Left hindlimb (tissue), 1 donor: ENCODE results near the gene ZIM2.

Source experiments
- DNase-seq: peaks from one replicate; pipeline ENCODE4 v3.0.0-alpha.2; 2018

Gene ZIM2

DNA sequence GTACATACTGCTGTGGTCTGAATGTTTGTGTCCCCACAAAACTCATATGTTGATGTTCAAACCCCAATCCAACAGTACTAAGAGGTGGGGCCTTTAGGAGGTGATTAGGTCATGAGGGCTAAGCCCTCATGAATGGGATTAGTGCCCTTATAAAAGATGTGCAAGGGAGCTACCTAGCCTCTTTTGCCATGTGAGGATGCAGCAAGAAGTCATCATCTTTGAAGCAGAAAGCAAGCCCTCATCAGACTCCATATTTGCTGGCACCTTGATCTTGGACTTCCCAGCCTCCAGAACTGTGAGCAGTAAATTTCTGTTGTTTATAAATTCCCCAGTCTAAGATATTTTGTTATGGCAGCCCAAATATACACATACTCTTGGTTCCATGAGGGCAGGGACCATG, 33.9 kb downstream of the ZIM2 start:
- no peak for DNase-seq

GRCh38 chr19:56778351-56778750, 62.2 kb downstream of the ZIM2 start:
- no peak for DNase-seq

- DNase-seq: no peak
These were observed 70.9 kb downstream of the ZIM2 start for GRCh38 chr19:56769650-56770049.

- peak; percentile 82 for DNase-seq
These were observed 75.4 kb downstream of the ZIM2 start for GRCh38 chr19:56765137-56765536.

DNA sequence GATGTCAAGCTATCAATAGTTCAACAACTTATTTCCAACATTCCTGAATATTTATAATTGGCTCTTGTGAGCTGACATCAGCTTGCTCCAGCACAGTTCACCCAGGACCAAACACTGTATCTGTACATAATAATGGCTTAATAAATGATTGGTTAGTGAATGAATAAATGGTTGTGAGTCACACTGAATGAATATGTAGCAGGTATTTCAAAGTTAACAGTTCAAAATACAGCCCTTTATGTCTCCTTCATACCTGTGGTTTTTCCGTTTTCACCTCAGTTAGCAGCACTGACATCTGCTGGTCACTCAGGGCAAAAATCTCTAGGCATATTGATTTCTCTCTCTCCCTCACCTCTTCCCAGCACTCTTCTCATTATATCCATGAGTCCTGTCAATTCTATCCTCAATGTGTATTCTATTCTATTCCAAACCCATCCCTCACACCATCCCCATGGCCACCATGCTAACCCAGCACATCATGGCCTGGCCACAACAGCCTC, 76.3 kb downstream of the ZIM2 start:
- DNase-seq: no peak

DNA sequence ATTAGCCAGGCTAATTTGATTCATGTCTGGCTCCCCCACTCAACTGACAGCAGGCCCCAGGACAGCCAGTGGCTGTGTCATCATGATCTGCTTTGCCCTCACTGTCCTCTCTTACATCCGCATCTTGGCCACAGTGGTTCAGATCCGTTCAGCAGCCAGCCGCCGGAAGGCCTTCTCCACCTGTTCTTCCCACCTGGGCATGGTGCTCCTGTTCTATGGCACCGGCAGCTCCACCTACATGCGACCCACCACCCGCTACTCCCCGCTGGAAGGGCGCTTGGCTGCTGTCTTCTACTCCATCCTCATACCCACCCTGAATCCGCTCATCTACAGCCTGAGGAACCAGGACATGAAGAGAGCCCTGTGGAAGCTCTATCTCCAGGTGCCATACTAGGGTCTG, 79.7 kb downstream of the ZIM2 start:
- no peak for DNase-seq

- no peak for DNase-seq
These were observed 81.0 kb downstream of the ZIM2 start for GRCh38 chr19:56759531-56759930.

DNA sequence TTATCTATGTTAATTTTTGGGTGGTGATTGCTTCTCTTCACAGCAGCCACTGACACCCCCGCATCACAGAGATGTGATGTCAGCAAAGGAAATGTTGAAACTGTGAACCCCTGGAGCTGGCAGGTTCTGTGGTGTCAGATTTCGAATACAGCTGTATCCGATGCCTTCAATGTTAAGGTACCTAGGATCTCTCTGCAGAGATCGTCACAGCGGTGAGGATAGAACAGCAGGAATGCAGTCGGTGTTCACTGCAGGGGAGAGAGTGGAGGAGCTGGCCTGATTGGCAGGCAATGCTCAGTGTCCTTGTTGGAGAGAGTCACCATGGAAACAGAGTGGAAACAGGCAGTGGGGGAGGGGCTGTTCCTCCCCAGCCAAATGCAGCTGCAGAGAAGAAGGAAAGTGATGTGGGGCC, 89.4 kb downstream of the ZIM2 start:
- DNase-seq: peak; percentile 85

DNA sequence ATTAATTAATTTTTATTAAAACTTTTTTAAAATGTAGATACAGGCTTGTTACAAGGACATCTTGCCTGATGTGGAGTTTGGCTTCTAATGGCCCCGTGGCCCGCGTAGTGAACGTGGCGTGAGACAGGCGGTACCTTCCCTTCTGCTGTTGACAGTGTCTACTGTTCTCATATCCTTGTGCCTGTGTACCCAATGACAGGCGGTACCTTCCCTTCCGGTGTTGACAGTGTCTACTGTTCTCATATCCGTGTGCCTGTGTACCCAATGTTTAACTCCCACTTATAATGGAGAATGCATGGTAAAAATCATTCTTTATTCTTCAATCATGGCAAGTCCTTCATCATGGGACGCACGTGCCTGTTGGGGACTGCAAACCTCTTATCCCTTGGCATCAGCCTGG, 89.9 kb downstream of the ZIM2 start:
- DNase-seq: no peak

DNA sequence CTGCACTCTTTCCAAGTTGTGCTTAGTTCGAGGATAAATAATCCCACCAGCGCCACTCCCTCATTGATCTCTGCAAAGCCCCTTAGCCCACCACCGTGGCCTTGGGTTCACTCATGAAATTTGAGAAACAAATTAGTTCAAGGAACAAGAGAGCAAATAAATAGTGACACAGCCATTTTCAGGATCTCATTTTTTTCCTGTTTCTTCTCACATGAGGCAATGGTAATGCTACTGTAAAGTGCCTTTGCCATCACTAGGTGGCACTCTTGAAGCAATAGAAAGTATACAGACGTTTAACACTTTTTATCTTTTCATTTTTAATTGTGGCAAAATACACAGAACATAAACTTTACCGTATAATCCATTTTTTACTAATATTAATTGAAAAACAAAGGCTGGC, 92.1 kb downstream of the ZIM2 start:
- DNase-seq: peak; percentile 44

GRCh38 chr19:56746367-56746766, 94.2 kb downstream of the ZIM2 start:
- DNase-seq: no peak

- no peak for DNase-seq
These were observed 100.0 kb downstream of the ZIM2 start for GRCh38 chr19:56740501-56740900.

GRCh38 chr19:56736571-56736970, 104.0 kb downstream of the ZIM2 start:
- no peak for DNase-seq

DNA sequence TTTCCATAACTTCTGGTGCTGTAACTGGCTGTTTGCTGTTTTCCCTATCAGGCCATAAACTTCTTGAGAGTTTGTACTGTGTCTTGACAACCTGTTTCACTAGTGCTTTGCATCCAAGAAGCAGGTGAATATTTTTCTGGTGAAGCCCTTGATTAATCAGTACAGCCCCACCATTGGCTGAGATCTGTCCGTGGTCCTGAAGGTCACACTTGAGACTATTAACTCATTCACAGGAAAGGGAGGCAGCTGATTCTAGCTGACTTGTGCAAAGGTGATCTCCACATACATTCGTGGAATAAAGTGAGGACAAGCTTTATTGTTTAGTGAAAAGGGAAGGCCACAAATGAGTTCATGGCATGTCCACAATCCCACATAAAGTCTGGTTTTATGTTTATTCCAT, 107.5 kb downstream of the ZIM2 start:
- DNase-seq: no peak

GRCh38 chr19:56727677-56728076, 112.8 kb downstream of the ZIM2 start:
- no peak for DNase-seq

- no peak for DNase-seq
These were observed 114.6 kb downstream of the ZIM2 start for GRCh38 chr19:56725829-56726424.
